PFSK-1 (cell line): ENCODE results near the gene ITIH2.

Source experiments
- POLR2AphosphoS5 ChIP-seq: IDR thresholded peaks from 2 replicates; pipeline ENCODE4 v1.6.1; 2012; ENCODE audit warnings: low read depth, mild to moderate bottlenecking, control low read depth, low read length, moderate library complexity
- REST ChIP-seq, 2 experiments: IDR thresholded peaks; 2 replicates each; pipeline versions ENCODE4 v1.6.1 to v1.8.0; 2011 to 2012; ENCODE audit warnings: low read depth in 2 of 2, low read length in 2 of 2, control low read depth in 1 of 2, inconsistent platforms in 1 of 2, mild to moderate bottlenecking in 1 of 2, moderate library complexity in 1 of 2; ENCODE audit not compliant: insufficient read depth in 1 of 2

GRCh38 chr10:7776777-7777176, 73.7 kb downstream of the ITIH2 start:
- TF ChIP-seq POLR2AphosphoS5 (no peak), REST (IDR thresholded peaks at IDR 0.05; ENCODE audit: insufficient read depth in 1 of 2, low read depth in 2 of 2, low read length in 2 of 2) (no peak)
